ENCODE results near the gene PIMREG. TPM values are rescaled to one million over a fixed set of nuclear protein-coding genes. Genes with fewer than 3 reads are reported as not detected.

The PIMREG gene
- total and polyA plus RNA-seq, 3 donors from 2014 or later = 0.73 to 1.8 (median 1.3) TPM

- Histone ChIP-seq H3K4me1 (no peaks in the 10 kb centered on the region), H3K36me3 (ENCODE audit: low read depth, missing control alignments) (no peaks in the 10 kb centered on the region), H3K9me3 (no peaks in the 10 kb centered on the region), H3K27me3 (no peaks in the 10 kb centered on the region), H3K27ac (no peak overlapping the region), H3K4me3 (no peak overlapping the region)
- TF ChIP-seq, protein P1, sequence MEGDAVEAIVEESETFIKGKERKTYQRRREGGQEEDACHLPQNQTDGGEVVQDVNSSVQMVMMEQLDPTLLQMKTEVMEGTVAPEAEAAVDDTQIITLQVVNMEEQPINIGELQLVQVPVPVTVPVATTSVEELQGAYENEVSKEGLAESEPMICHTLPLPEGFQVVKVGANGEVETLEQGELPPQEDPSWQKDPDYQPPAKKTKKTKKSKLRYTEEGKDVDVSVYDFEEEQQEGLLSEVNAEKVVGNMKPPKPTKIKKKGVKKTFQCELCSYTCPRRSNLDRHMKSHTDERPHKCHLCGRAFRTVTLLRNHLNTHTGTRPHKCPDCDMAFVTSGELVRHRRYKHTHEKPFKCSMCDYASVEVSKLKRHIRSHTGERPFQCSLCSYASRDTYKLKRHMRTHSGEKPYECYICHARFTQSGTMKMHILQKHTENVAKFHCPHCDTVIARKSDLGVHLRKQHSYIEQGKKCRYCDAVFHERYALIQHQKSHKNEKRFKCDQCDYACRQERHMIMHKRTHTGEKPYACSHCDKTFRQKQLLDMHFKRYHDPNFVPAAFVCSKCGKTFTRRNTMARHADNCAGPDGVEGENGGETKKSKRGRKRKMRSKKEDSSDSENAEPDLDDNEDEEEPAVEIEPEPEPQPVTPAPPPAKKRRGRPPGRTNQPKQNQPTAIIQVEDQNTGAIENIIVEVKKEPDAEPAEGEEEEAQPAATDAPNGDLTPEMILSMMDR (IDR thresholded peaks at IDR 0.05) = no peak
- TF ChIP-seq POLR2A (IDR thresholded peaks at IDR 0.05) = no peak
- DNase-seq = no peak
- intact Hi-C loops (cut with DNase I; ENCODE audit: low total_unique reads) = no loop called here
- WGBS, 2 donors = 81 to 94% methylated on average over 5 to 14 of the region's 14 CpGs
Measured at GRCh38 chr17:6464446-6465041, 20.3 kb downstream of the PIMREG start.

DNA sequence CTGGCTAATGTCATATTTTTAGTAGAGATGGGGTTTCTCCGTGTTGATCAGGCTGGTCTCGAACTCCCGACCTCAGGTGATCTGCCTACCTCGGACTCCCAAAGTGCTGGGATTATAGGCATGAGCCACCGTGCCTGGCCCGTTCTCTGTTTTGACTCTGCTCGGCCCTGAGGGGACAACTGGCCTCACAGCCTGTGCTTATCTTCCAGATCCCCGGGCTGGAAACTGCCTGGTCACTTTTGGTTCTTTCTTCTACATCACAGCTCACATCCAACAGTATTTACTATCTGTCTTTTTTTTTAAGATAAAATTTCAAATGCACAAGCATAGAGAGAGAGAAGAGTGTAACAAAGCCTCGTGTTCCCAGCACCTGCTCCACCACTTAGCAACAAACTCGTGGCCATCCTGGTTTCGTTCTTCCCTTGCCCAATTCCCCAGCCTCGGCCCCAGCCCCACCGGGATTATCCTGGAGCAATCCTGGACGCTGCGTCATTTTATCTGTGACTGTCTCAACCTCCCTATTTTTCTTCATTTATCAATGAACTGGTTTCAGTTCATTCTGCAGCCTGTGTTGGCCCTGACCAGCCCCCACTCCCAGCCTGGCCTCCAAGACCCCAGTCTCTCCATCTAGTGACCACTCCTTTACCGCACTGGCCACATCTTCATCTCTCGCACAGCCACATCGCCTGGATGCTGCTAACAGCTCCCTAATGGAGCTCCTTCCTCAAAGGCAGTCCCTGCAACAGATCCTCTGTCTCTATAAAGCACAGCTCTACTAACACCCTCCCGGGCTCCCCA is 21.1 kb downstream of the PIMREG start:
- WGBS, 2 donors = 78 to 85% methylated on average over 19 of the region's 19 CpGs
- H3K36me3 ChIP-seq (ENCODE audit: low read depth, missing control alignments) = no peaks in the 10 kb centered on the region
- intact Hi-C loops (cut with DNase I; ENCODE audit: low total_unique reads) = no loop called here
- no peak overlapping the region for H3K27ac ChIP-seq
- no peak for TF ChIP-seq POLR2A (IDR thresholded peaks at IDR 0.05)
- TF ChIP-seq, protein P1 (IDR thresholded peaks at IDR 0.05) = no peak
- H3K9me3 ChIP-seq = no peaks in the 10 kb centered on the region
- H3K4me1 ChIP-seq = no peaks in the 10 kb centered on the region
- DNase-seq = no peak
- H3K27me3 ChIP-seq = no peaks in the 10 kb centered on the region
- no peak overlapping the region for H3K4me3 ChIP-seq

DNA sequence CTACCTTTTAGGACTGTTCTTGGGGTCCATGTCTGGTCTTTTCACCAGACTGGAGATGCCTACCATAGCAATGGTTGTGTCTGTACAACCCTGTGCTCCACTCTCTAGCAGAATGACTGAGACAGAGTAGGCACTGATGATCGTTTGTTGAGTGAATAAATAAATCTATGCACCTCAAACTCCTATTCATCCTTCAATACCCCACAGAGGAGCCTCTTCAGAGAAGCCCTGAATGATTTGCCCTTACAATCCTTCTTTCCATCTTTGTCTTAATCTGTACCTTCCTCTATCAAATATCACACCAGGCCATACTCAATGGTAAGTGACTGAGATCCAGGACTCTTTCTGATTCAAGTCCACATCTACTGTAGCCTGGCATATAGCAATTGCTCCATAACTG is 23.3 kb downstream of the PIMREG start:
- no peak overlapping the region for H3K4me3 ChIP-seq
- H3K4me1 ChIP-seq = peaks cover 4% of the 10 kb centered on the region
- no peak overlapping the region for H3K27ac ChIP-seq
- intact Hi-C loops (cut with DNase I; ENCODE audit: low total_unique reads) = no loop called here
- DNase-seq = no peak
- no peaks in the 10 kb centered on the region for H3K36me3 ChIP-seq (ENCODE audit: low read depth, missing control alignments)
- no peaks in the 10 kb centered on the region for H3K27me3 ChIP-seq
- TF ChIP-seq, protein P1 (IDR thresholded peaks at IDR 0.05) = no peak
- TF ChIP-seq POLR2A (IDR thresholded peaks at IDR 0.05) = no peak
- WGBS, 2 donors = 96% methylated on average over 1 of the region's 1 CpG
- no peaks in the 10 kb centered on the region for H3K9me3 ChIP-seq

- intact Hi-C loops (cut with DNase I; ENCODE audit: low total_unique reads) = no loop called here
- no peak overlapping the region for H3K4me3 ChIP-seq
- no peak overlapping the region for H3K27ac ChIP-seq
- no peaks in the 10 kb centered on the region for H3K27me3 ChIP-seq
- WGBS, 2 donors = 92 to 96% methylated on average over 23 of the region's 23 CpGs
- H3K9me3 ChIP-seq = no peaks in the 10 kb centered on the region
- H3K36me3 ChIP-seq (ENCODE audit: low read depth, missing control alignments) = no peaks in the 10 kb centered on the region
- peaks cover 4% of the 10 kb centered on the region for H3K4me1 ChIP-seq
- TF ChIP-seq POLR2A (IDR thresholded peaks at IDR 0.05) = no peak
- TF ChIP-seq, protein P1 (IDR thresholded peaks at IDR 0.05) = no peak
- no peak for DNase-seq
Measured at GRCh38 chr17:6468051-6468790, 24.0 kb downstream of the PIMREG start.
